Measurements from ENCODE around the gene BCKDHA. TPM values are rescaled to one million over a fixed set of nuclear protein-coding genes. Genes with fewer than 3 reads are reported as not detected.
A peak's percentile ranks its signal among the peaks of the same experiment; 100 is the strongest.
"Not testable (repeated sequence)": the region's sequence is repeated elsewhere in the genome, so short reads cannot be mapped to it uniquely, and the experiment has no call there.

Gene BCKDHA
- total RNA-seq, 1 donor: 15.3 TPM

DNA sequence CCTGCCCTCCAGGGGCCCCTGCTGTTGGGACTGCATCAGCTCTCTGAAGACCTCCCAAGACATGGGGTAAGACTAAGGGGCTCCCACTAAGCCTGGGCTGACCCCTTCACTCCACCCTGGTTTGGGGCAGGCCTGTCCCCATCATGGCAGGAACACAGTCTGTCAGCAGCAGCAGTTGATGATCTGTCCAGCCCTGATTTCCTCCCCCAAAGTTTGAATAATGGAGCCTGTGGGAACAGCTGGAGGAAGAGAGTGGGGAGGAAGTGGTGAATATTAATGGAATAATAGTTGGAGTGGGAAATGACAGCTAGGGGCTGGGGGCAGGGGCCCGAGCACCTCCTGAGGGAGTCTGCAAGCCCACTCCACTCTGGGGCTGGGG is 30.9 kb downstream of the BCKDHA start:
- peak overlapping the region; percentile 58 for H3K4me3 ChIP-seq (ENCODE audit: low read depth, low read length)
- no peak for DNase-seq (ENCODE audit: low read depth)
- TF ChIP-seq, protein P1, sequence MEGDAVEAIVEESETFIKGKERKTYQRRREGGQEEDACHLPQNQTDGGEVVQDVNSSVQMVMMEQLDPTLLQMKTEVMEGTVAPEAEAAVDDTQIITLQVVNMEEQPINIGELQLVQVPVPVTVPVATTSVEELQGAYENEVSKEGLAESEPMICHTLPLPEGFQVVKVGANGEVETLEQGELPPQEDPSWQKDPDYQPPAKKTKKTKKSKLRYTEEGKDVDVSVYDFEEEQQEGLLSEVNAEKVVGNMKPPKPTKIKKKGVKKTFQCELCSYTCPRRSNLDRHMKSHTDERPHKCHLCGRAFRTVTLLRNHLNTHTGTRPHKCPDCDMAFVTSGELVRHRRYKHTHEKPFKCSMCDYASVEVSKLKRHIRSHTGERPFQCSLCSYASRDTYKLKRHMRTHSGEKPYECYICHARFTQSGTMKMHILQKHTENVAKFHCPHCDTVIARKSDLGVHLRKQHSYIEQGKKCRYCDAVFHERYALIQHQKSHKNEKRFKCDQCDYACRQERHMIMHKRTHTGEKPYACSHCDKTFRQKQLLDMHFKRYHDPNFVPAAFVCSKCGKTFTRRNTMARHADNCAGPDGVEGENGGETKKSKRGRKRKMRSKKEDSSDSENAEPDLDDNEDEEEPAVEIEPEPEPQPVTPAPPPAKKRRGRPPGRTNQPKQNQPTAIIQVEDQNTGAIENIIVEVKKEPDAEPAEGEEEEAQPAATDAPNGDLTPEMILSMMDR (IDR thresholded peaks at IDR 0.05; ENCODE audit: insufficient read depth, low read length): no peak

DNA sequence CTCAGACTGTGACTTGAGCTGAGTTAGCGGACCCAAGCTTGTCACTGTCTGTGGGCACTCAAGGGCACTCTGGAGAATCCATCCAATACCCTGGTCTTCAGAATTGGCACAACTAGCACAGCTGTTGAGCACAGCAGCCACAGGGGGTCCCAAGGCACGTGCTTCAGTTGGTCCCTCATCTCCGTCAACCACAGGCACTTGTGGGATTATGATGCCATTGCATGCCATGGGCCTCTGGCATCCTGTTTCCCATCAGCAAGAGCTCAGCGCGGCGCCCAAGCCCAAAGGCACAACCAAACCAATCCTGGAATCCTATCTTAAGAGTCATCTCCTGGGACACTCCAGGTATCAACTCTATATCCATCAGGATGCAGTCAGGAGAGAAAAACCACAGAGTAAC is 33.3 kb downstream of the BCKDHA start:
- no peak for DNase-seq (ENCODE audit: low read depth)
- TF ChIP-seq, protein P1 (IDR thresholded peaks at IDR 0.05; ENCODE audit: insufficient read depth, low read length): no peak
- no peak overlapping the region for H3K4me3 ChIP-seq (ENCODE audit: low read depth, low read length)

DNA sequence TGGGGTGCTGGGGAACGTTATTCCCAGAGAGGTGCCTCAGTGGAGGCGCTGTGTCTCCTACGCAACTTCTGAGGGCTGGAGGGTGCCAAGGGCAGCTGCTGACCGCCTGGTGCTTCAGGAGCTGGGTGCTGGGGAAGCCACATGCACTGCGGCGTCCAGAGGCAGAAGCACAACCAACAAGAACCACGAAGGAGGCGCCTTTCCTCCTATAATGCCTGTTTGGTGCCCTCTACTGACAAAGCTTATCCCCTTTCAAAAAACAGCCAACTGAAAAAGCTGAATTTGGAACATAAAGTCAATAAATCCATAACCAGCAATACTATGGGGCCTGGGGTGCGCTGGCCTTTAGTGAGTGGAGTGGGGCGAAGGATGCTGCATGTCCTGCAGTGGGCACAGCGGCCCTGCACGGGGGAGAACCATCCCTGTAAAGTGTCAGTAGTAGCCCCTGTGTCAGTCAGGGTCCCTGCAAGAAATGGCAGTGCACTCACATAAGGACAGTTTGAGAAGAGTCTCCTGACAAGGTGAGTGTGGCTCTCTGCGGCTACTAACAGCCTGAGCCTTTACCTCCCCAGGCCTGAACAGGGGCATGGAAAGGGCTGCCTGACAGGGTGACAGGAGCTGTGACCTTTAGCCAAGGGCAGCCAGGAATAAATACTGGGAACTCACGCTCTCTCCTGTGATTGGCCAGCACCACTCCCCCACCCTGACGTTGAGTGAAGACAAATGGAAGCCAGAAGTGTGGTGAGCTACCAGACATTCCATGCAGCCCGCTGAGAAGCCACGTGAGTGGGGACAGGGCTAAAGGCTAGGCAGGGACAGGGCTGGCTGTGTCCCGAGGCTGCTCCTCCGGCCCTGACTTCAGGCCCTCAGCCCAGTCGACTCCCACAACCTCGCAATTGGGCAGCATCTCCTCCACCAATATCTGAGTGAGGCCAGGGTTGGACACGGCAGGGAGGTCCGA is 34.1 kb downstream of the BCKDHA start:
- H3K4me3 ChIP-seq (ENCODE audit: low read depth, low read length): no peak overlapping the region
- TF ChIP-seq, protein P1 (IDR thresholded peaks at IDR 0.05; ENCODE audit: insufficient read depth, low read length): peak; percentile 37
- peak; percentile 35 for DNase-seq (ENCODE audit: low read depth)

- TF ChIP-seq, protein P1 (IDR thresholded peaks at IDR 0.05; ENCODE audit: insufficient read depth, low read length): no peak
- DNase-seq (ENCODE audit: low read depth): no peak
- no peak overlapping the region for H3K4me3 ChIP-seq (ENCODE audit: low read depth, low read length)
These were observed 35.6 kb downstream of the BCKDHA start for GRCh38 chr19:41433171-41433570.

- DNase-seq (ENCODE audit: low read depth): no peak
- TF ChIP-seq, protein P1 (IDR thresholded peaks at IDR 0.05; ENCODE audit: insufficient read depth, low read length): no peak
- no peak overlapping the region for H3K4me3 ChIP-seq (ENCODE audit: low read depth, low read length)
These were observed 36.8 kb downstream of the BCKDHA start for GRCh38 chr19:41434450-41434849.

DNA sequence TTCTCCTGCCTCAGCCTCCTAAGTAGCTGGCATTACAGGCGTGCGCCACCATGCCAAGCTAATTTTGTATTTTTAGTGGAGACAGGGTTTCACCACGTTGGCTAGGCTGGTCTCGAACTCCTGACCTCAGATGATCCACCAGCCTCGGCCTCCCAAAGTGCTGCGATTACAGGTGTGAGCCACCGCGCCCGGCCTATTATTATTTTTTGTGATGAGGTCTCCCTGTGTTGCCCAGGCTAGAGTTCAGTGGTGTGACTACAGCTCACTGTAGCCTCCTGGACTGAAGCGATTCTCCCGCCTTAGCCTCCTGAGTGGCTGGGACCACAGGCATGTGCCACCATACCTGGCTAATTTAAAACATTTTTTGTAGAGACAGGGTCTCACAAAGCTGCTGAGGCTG is 37.8 kb downstream of the BCKDHA start:
- DNase-seq (ENCODE audit: low read depth); H3K4me3 ChIP-seq (ENCODE audit: low read depth, low read length): not testable (repeated sequence)

GRCh38 chr19:41435936-41436673 is 38.5 kb downstream of the BCKDHA start:
- TF ChIP-seq, protein P1 (IDR thresholded peaks at IDR 0.05; ENCODE audit: insufficient read depth, low read length): no peak
- no peak overlapping the region for H3K4me3 ChIP-seq (ENCODE audit: low read depth, low read length)
- no peak for DNase-seq (ENCODE audit: low read depth)

Data from fibroblast of the aortic adventitia (primary cell).